ENCODE data around the gene BICD1. TPM values are rescaled to one million over a fixed set of nuclear protein-coding genes. Genes with fewer than 3 reads are reported as not detected.
"Not testable (repeated sequence)": the region's sequence is repeated elsewhere in the genome, so short reads cannot be mapped to it uniquely, and the experiment has no call there.

Gene BICD1
- total RNA-seq, 2 experiments from 2014 or later, result 10.5 to 10.7 TPM

- H3K27me3 Mint-ChIP-seq; POLR2A ChIA-PET; H3K9me3 Mint-ChIP-seq; H3K36me3 Mint-ChIP-seq; H3K27ac Mint-ChIP-seq; H3K4me3 Mint-ChIP-seq; intact Hi-C loops (cut with micrococcal nuclease); DNase-seq: not testable (repeated sequence)
- H3K4me1 Mint-ChIP-seq (ENCODE audit: low read depth), result peaks cover 13% of the 10 kb centered on the region
- CTCF ChIA-PET, result interaction anchor here (1.0 kb wide), 1 partner anchor 37 kb away, joined by 4 read pairs; no protein-coding TSS in a partner anchor
Measured at GRCh38 chr12:32275520-32275919, 168.9 kb downstream of the BICD1 start.

- no peak for DNase-seq
- POLR2A ChIA-PET, result no interaction called here
- H3K4me3 Mint-ChIP-seq, result no peak overlapping the region
- no peaks in the 10 kb centered on the region for H3K9me3 Mint-ChIP-seq
- H3K27me3 Mint-ChIP-seq, result no peaks in the 10 kb centered on the region
- intact Hi-C loops (cut with micrococcal nuclease), result no loop called here
- no peak overlapping the region for H3K27ac Mint-ChIP-seq
- CTCF ChIA-PET, result no interaction called here
- peaks cover 11% of the 10 kb centered on the region for H3K4me1 Mint-ChIP-seq (ENCODE audit: low read depth)
- no peaks in the 10 kb centered on the region for H3K36me3 Mint-ChIP-seq
Measured at GRCh38 chr12:32277774-32278173, 171.1 kb downstream of the BICD1 start.

GRCh38 chr12:32281098-32281497, 174.5 kb downstream of the BICD1 start:
- H3K4me3 Mint-ChIP-seq, result no peak overlapping the region
- H3K36me3 Mint-ChIP-seq, result no peaks in the 10 kb centered on the region
- DNase-seq, result no peak
- no peaks in the 10 kb centered on the region for H3K4me1 Mint-ChIP-seq (ENCODE audit: low read depth)
- intact Hi-C loops (cut with micrococcal nuclease), result no loop called here
- POLR2A ChIA-PET, result no interaction called here
- H3K27me3 Mint-ChIP-seq, result no peaks in the 10 kb centered on the region
- CTCF ChIA-PET, result interaction anchor here (1.6 kb wide), 1 partner anchor 11 kb away, joined by 3 read pairs; no protein-coding TSS in a partner anchor
- H3K27ac Mint-ChIP-seq, result no peak overlapping the region
- H3K9me3 Mint-ChIP-seq, result no peaks in the 10 kb centered on the region

- ChIA-PET CTCF (interaction anchor here (1.1 kb wide), 1 partner anchor 61 kb away, joined by 4 read pairs; no protein-coding TSS in a partner anchor), POLR2A (no interaction called here)
- no peaks in the 10 kb centered on the region for H3K4me1 Mint-ChIP-seq (ENCODE audit: low read depth)
- H3K9me3 Mint-ChIP-seq, result no peaks in the 10 kb centered on the region
- no peak for DNase-seq
- no peak overlapping the region for H3K4me3 Mint-ChIP-seq
- no peaks in the 10 kb centered on the region for H3K36me3 Mint-ChIP-seq
- no peaks in the 10 kb centered on the region for H3K27me3 Mint-ChIP-seq
- intact Hi-C loops (cut with micrococcal nuclease), result no loop called here
- no peak overlapping the region for H3K27ac Mint-ChIP-seq
Measured at GRCh38 chr12:32284561-32284960, 177.9 kb downstream of the BICD1 start.

- ChIA-PET CTCF (interaction anchor here (1.1 kb wide), 1 partner anchor 62 kb away, joined by 4 read pairs; no protein-coding TSS in a partner anchor), POLR2A (no interaction called here)
- intact Hi-C loops (cut with micrococcal nuclease), result no loop called here
- H3K9me3 Mint-ChIP-seq, result no peaks in the 10 kb centered on the region
- H3K36me3 Mint-ChIP-seq, result no peaks in the 10 kb centered on the region
- no peak for DNase-seq
- no peak overlapping the region for H3K4me3 Mint-ChIP-seq
- no peak overlapping the region for H3K27ac Mint-ChIP-seq
- H3K4me1 Mint-ChIP-seq (ENCODE audit: low read depth), result no peaks in the 10 kb centered on the region
- no peaks in the 10 kb centered on the region for H3K27me3 Mint-ChIP-seq
Measured at GRCh38 chr12:32285021-32285420, 178.4 kb downstream of the BICD1 start.

- no peaks in the 10 kb centered on the region for H3K36me3 Mint-ChIP-seq
Measured at GRCh38 chr12:32285489-32285888, 178.8 kb downstream of the BICD1 start.

GRCh38 chr12:32290411-32290810, 183.8 kb downstream of the BICD1 start:
- ChIA-PET CTCF (interaction anchor here (0.6 to 2.1 kb wide), 4 partner anchors 22 to 608 kb away, joined by 3 to 7 read pairs (median 4); no protein-coding TSS in a partner anchor), POLR2A (no interaction called here)
- DNase-seq, result no peak
- Mint-ChIP-seq H3K4me1 (ENCODE audit: low read depth) (no peaks in the 10 kb centered on the region), H3K4me3 (no peak overlapping the region), H3K27ac (no peak overlapping the region), H3K36me3 (peaks cover 1% of the 10 kb centered on the region), H3K27me3 (no peaks in the 10 kb centered on the region), H3K9me3 (no peaks in the 10 kb centered on the region)
- intact Hi-C loops (cut with micrococcal nuclease), result no loop called here

More at GRCh38 chr12:32285489-32285888, 178.8 kb downstream of the BICD1 start:
- H3K27ac Mint-ChIP-seq, result no peak overlapping the region
- H3K27me3 Mint-ChIP-seq, result no peaks in the 10 kb centered on the region
- H3K4me3 Mint-ChIP-seq, result no peak overlapping the region
- CTCF ChIA-PET, result interaction anchor here (1.1 kb wide), 1 partner anchor 62 kb away, joined by 4 read pairs; no protein-coding TSS in a partner anchor
- POLR2A ChIA-PET, result no interaction called here
- no peaks in the 10 kb centered on the region for H3K9me3 Mint-ChIP-seq
- intact Hi-C loops (cut with micrococcal nuclease), result no loop called here
- no peak for DNase-seq
- H3K4me1 Mint-ChIP-seq (ENCODE audit: low read depth), result no peaks in the 10 kb centered on the region

- Mint-ChIP-seq H3K36me3 (peaks cover 1% of the 10 kb centered on the region), H3K4me3 (no peak overlapping the region), H3K27ac (no peak overlapping the region), H3K27me3 (no peaks in the 10 kb centered on the region), H3K4me1 (ENCODE audit: low read depth) (no peaks in the 10 kb centered on the region), H3K9me3 (no peaks in the 10 kb centered on the region)
- ChIA-PET CTCF (interaction anchor here (1.1 kb wide), 1 partner anchor 11 kb away, joined by 3 read pairs; no protein-coding TSS in a partner anchor), POLR2A (no interaction called here)
- intact Hi-C loops (cut with micrococcal nuclease), result no loop called here
- DNase-seq, result no peak
Measured at GRCh38 chr12:32292151-32292550, 185.5 kb downstream of the BICD1 start.

- Mint-ChIP-seq H3K9me3 (no peaks in the 10 kb centered on the region), H3K36me3 (peaks cover 1% of the 10 kb centered on the region), H3K4me3 (no peak overlapping the region), H3K27ac (no peak overlapping the region), H3K27me3 (no peaks in the 10 kb centered on the region), H3K4me1 (ENCODE audit: low read depth) (no peaks in the 10 kb centered on the region)
- intact Hi-C loops (cut with micrococcal nuclease), result no loop called here
- CTCF ChIA-PET, result no interaction called here
- POLR2A ChIA-PET, result no interaction called here
- DNase-seq, result no peak
Measured at GRCh38 chr12:32293808-32294419, 187.3 kb downstream of the BICD1 start.

GRCh38 chr12:32296567-32296966, 189.9 kb downstream of the BICD1 start:
- Mint-ChIP-seq H3K4me3 (no peak overlapping the region), H3K36me3 (peaks cover 1% of the 10 kb centered on the region), H3K27ac (no peak overlapping the region), H3K27me3 (no peaks in the 10 kb centered on the region), H3K9me3 (no peaks in the 10 kb centered on the region), H3K4me1 (ENCODE audit: low read depth) (no peaks in the 10 kb centered on the region)
- DNase-seq, result no peak
- intact Hi-C loops (cut with micrococcal nuclease), result no loop called here
- CTCF ChIA-PET, result no interaction called here
- POLR2A ChIA-PET, result no interaction called here

- Mint-ChIP-seq H3K27ac (no peak overlapping the region), H3K9me3 (no peaks in the 10 kb centered on the region), H3K27me3 (no peaks in the 10 kb centered on the region), H3K4me3 (no peak overlapping the region), H3K4me1 (ENCODE audit: low read depth) (no peaks in the 10 kb centered on the region), H3K36me3 (peaks cover 1% of the 10 kb centered on the region)
- no peak for DNase-seq
- intact Hi-C loops (cut with micrococcal nuclease), result no loop called here
- ChIA-PET POLR2A (no interaction called here), CTCF (no interaction called here)
Measured at GRCh38 chr12:32298917-32299316, 192.3 kb downstream of the BICD1 start.

- H3K4me1 Mint-ChIP-seq (ENCODE audit: low read depth), result no peaks in the 10 kb centered on the region
- intact Hi-C loops (cut with micrococcal nuclease), result loop anchor here (10.0 kb wide), 1 partner anchor 336 kb away; no protein-coding TSS in a partner anchor
- H3K27me3 Mint-ChIP-seq, result no peaks in the 10 kb centered on the region
- POLR2A ChIA-PET, result no interaction called here
- H3K36me3 Mint-ChIP-seq, result no peaks in the 10 kb centered on the region
- H3K4me3 Mint-ChIP-seq, result no peak overlapping the region
- no peak overlapping the region for H3K27ac Mint-ChIP-seq
- H3K9me3 Mint-ChIP-seq, result no peaks in the 10 kb centered on the region
- CTCF ChIA-PET, result no interaction called here
- DNase-seq, result no peak
Measured at GRCh38 chr12:32301216-32301615, 194.6 kb downstream of the BICD1 start.

Data from activated CD4-positive, alpha-beta memory T cell treated with anti-CD3 and anti-CD28 coated beads for 36 hours (primary cell).